ENCODE data around the gene LRRIQ4.

The LRRIQ4 gene

GRCh38 chr3:169781209-169781855 lies 31.3 kb upstream of the LRRIQ4 start:
- no peaks in the 10 kb centered on the region for H3K4me1 ChIP-seq (ENCODE audit: control insufficient read depth, insufficient read depth, low read length)
- no peaks in the 10 kb centered on the region for H3K27me3 ChIP-seq (ENCODE audit: control insufficient read depth, insufficient read depth, low read length)
- H3K36me3 ChIP-seq (ENCODE audit: control insufficient read depth, insufficient read depth, low read length), result peaks cover 15% of the 10 kb centered on the region
- H3K4me3 ChIP-seq (ENCODE audit: low read length), result no peak overlapping the region
- H3K9ac ChIP-seq (ENCODE audit: low read length), result no peak overlapping the region
- no peak overlapping the region for H3K27ac ChIP-seq (ENCODE audit: low read depth, low read length)

GRCh38 chr3:169787120-169787519 lies 25.6 kb upstream of the LRRIQ4 start:
- Histone ChIP-seq H3K4me3 (ENCODE audit: low read length) (no peak overlapping the region), H3K36me3 (ENCODE audit: control insufficient read depth, insufficient read depth, low read length) (peaks cover 3% of the 10 kb centered on the region), H3K4me1 (ENCODE audit: control insufficient read depth, insufficient read depth, low read length) (no peaks in the 10 kb centered on the region), H3K27me3 (ENCODE audit: control insufficient read depth, insufficient read depth, low read length) (no peaks in the 10 kb centered on the region), H3K9ac (ENCODE audit: low read length) (no peak overlapping the region), H3K27ac (ENCODE audit: low read depth, low read length) (no peak overlapping the region)

GRCh38 chr3:169787791-169788190 lies 24.9 kb upstream of the LRRIQ4 start:
- Histone ChIP-seq H3K27me3 (ENCODE audit: control insufficient read depth, insufficient read depth, low read length) (no peaks in the 10 kb centered on the region), H3K36me3 (ENCODE audit: control insufficient read depth, insufficient read depth, low read length) (peaks cover 3% of the 10 kb centered on the region), H3K9ac (ENCODE audit: low read length) (no peak overlapping the region), H3K4me1 (ENCODE audit: control insufficient read depth, insufficient read depth, low read length) (no peaks in the 10 kb centered on the region), H3K4me3 (ENCODE audit: low read length) (no peak overlapping the region), H3K27ac (ENCODE audit: low read depth, low read length) (no peak overlapping the region)

GRCh38 chr3:169790219-169790618 lies 22.5 kb upstream of the LRRIQ4 start:
- no peak overlapping the region for H3K4me3 ChIP-seq (ENCODE audit: low read length)
- no peaks in the 10 kb centered on the region for H3K4me1 ChIP-seq (ENCODE audit: control insufficient read depth, insufficient read depth, low read length)
- H3K27ac ChIP-seq (ENCODE audit: low read depth, low read length), result no peak overlapping the region
- H3K9ac ChIP-seq (ENCODE audit: low read length), result no peak overlapping the region
- no peaks in the 10 kb centered on the region for H3K27me3 ChIP-seq (ENCODE audit: control insufficient read depth, insufficient read depth, low read length)
- H3K36me3 ChIP-seq (ENCODE audit: control insufficient read depth, insufficient read depth, low read length), result peaks cover 3% of the 10 kb centered on the region

GRCh38 chr3:169790687-169791429 lies 21.8 kb upstream of the LRRIQ4 start:
- H3K9ac ChIP-seq (ENCODE audit: low read length), result no peak overlapping the region
- H3K27me3 ChIP-seq (ENCODE audit: control insufficient read depth, insufficient read depth, low read length), result no peaks in the 10 kb centered on the region
- no peaks in the 10 kb centered on the region for H3K4me1 ChIP-seq (ENCODE audit: control insufficient read depth, insufficient read depth, low read length)
- peaks cover 3% of the 10 kb centered on the region for H3K36me3 ChIP-seq (ENCODE audit: control insufficient read depth, insufficient read depth, low read length)
- H3K27ac ChIP-seq (ENCODE audit: low read depth, low read length), result no peak overlapping the region
- H3K4me3 ChIP-seq (ENCODE audit: low read length), result no peak overlapping the region

- no peaks in the 10 kb centered on the region for H3K36me3 ChIP-seq (ENCODE audit: control insufficient read depth, insufficient read depth, low read length)
- H3K4me1 ChIP-seq (ENCODE audit: control insufficient read depth, insufficient read depth, low read length), result no peaks in the 10 kb centered on the region
- no peak overlapping the region for H3K27ac ChIP-seq (ENCODE audit: low read depth, low read length)
Observed at GRCh38 chr3:169792359-169792758, 20.3 kb upstream of the LRRIQ4 start.

GRCh38 chr3:169804681-169805080 lies 8.0 kb upstream of the LRRIQ4 start:
- Histone ChIP-seq H3K9ac (ENCODE audit: low read length) (no peak overlapping the region), H3K36me3 (ENCODE audit: control insufficient read depth, insufficient read depth, low read length) (no peaks in the 10 kb centered on the region), H3K27me3 (ENCODE audit: control insufficient read depth, insufficient read depth, low read length) (no peaks in the 10 kb centered on the region), H3K4me1 (ENCODE audit: control insufficient read depth, insufficient read depth, low read length) (no peaks in the 10 kb centered on the region), H3K4me3 (ENCODE audit: low read length) (no peak overlapping the region), H3K27ac (ENCODE audit: low read depth, low read length) (no peak overlapping the region)

More at GRCh38 chr3:169792359-169792758, 20.3 kb upstream of the LRRIQ4 start:
- Histone ChIP-seq H3K9ac (ENCODE audit: low read length) (no peak overlapping the region), H3K27me3 (ENCODE audit: control insufficient read depth, insufficient read depth, low read length) (no peaks in the 10 kb centered on the region), H3K4me3 (ENCODE audit: low read length) (no peak overlapping the region)

- Histone ChIP-seq H3K4me3 (ENCODE audit: low read length) (no peak overlapping the region), H3K27me3 (ENCODE audit: control insufficient read depth, insufficient read depth, low read length) (no peaks in the 10 kb centered on the region), H3K27ac (ENCODE audit: low read depth, low read length) (no peak overlapping the region), H3K9ac (ENCODE audit: low read length) (no peak overlapping the region), H3K4me1 (ENCODE audit: control insufficient read depth, insufficient read depth, low read length) (peaks cover 2% of the 10 kb centered on the region), H3K36me3 (ENCODE audit: control insufficient read depth, insufficient read depth, low read length) (no peaks in the 10 kb centered on the region)
Observed at GRCh38 chr3:169809230-169809795, 3.4 kb upstream of the LRRIQ4 start.

- Histone ChIP-seq H3K4me3 (ENCODE audit: low read length) (peak overlapping the region; percentile 75), H3K36me3 (ENCODE audit: control insufficient read depth, insufficient read depth, low read length) (no peaks in the 10 kb centered on the region), H3K9ac (ENCODE audit: low read length) (no peak overlapping the region), H3K27me3 (ENCODE audit: control insufficient read depth, insufficient read depth, low read length) (no peaks in the 10 kb centered on the region), H3K27ac (ENCODE audit: low read depth, low read length) (peak overlapping the region; percentile 78), H3K4me1 (ENCODE audit: control insufficient read depth, insufficient read depth, low read length) (peaks cover 2% of the 10 kb centered on the region)
Observed at GRCh38 chr3:169811631-169812331, 889 bp upstream of the LRRIQ4 start.

GRCh38 chr3:169813278-169813677 lies 608 bp downstream of the LRRIQ4 start:
- Histone ChIP-seq H3K27me3 (ENCODE audit: control insufficient read depth, insufficient read depth, low read length) (no peaks in the 10 kb centered on the region), H3K36me3 (ENCODE audit: control insufficient read depth, insufficient read depth, low read length) (no peaks in the 10 kb centered on the region), H3K27ac (ENCODE audit: low read depth, low read length) (no peak overlapping the region), H3K4me3 (ENCODE audit: low read length) (peak overlapping the region; percentile 75), H3K4me1 (ENCODE audit: control insufficient read depth, insufficient read depth, low read length) (peaks cover 2% of the 10 kb centered on the region), H3K9ac (ENCODE audit: low read length) (no peak overlapping the region)

- H3K4me1 ChIP-seq (ENCODE audit: control insufficient read depth, insufficient read depth, low read length), result peaks cover 2% of the 10 kb centered on the region
- no peak overlapping the region for H3K27ac ChIP-seq (ENCODE audit: low read depth, low read length)
- H3K27me3 ChIP-seq (ENCODE audit: control insufficient read depth, insufficient read depth, low read length), result no peaks in the 10 kb centered on the region
- H3K4me3 ChIP-seq (ENCODE audit: low read length), result peak overlapping the region; percentile 75
- H3K36me3 ChIP-seq (ENCODE audit: control insufficient read depth, insufficient read depth, low read length), result no peaks in the 10 kb centered on the region
- no peak overlapping the region for H3K9ac ChIP-seq (ENCODE audit: low read length)
Observed at GRCh38 chr3:169813757-169814517, 1.3 kb downstream of the LRRIQ4 start.
